ENCODE results near the gene AFF2.

DNA sequence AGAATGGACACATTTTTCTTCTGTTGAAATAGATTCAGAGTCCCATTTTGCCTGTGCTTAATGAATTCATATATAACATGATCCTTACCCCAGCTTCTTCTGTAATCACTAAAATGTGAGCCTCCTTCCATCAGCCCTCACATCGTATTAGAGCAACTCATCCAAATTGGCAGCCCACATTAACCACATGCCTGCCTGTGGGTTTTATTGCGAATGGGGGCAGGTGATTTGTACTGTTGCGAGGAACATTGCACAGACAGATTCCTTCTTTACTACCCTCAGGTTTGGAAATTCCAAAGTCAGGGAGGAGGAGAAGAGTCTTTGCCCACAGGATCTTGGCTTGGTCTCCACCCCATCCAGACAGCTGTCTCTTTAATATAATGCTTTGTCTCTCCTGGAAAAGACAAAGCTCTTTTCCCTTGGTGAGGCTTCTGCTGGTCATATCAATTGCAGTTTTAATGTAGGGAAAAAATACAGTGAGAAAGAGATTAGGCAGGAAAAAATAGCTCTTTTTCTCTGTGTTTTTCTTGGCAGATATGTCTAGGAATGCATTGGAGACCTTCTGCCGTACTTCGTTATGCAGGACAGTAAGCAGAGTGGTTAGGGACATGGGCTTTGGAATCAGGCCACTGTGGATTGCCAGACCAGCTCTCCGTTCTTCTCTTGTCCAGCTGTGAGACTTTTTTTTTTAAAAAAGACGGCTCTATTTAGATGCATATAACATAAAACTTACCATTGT is 371.2 kb downstream of the AFF2 start:
- no peak for TF ChIP-seq CTCF (IDR thresholded peaks at IDR 0.05)
- TF ChIP-seq POLR2A (IDR thresholded peaks at IDR 0.05), result no peak
